Measurements from ENCODE around the gene CRY1.

DNA sequence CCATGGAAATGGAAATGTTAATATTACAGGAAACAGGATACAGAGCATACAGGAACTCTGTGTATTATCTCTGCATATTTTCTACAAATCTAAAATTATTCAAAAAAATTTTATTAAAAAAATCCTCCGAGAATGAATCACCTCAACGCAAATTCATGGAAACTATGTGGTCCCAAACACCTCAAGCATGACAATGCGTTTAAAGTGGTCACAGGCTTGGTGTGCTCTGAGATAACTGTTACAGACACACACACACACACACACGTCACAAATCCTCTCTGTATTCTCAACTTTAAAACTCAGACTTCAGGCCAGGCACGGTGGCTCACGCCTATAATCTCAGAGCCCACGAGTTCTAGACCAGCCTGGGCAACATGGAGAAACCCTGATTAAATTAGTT, 61.1 kb downstream of the CRY1 start:
- TF ChIP-seq KAT7 (CRISPR knock-in tag; IDR thresholded peaks at IDR 0.05; ENCODE audit: borderline replicate concordance), result no peak
- TF ChIP-seq, protein P1, sequence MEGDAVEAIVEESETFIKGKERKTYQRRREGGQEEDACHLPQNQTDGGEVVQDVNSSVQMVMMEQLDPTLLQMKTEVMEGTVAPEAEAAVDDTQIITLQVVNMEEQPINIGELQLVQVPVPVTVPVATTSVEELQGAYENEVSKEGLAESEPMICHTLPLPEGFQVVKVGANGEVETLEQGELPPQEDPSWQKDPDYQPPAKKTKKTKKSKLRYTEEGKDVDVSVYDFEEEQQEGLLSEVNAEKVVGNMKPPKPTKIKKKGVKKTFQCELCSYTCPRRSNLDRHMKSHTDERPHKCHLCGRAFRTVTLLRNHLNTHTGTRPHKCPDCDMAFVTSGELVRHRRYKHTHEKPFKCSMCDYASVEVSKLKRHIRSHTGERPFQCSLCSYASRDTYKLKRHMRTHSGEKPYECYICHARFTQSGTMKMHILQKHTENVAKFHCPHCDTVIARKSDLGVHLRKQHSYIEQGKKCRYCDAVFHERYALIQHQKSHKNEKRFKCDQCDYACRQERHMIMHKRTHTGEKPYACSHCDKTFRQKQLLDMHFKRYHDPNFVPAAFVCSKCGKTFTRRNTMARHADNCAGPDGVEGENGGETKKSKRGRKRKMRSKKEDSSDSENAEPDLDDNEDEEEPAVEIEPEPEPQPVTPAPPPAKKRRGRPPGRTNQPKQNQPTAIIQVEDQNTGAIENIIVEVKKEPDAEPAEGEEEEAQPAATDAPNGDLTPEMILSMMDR (IDR thresholded peaks at IDR 0.05), result no peak
- TF ChIP-seq ELF4 (CRISPR knock-in tag; IDR thresholded peaks at IDR 0.05; ENCODE audit: low read depth), result no peak
- TF ChIP-seq, protein P2, sequence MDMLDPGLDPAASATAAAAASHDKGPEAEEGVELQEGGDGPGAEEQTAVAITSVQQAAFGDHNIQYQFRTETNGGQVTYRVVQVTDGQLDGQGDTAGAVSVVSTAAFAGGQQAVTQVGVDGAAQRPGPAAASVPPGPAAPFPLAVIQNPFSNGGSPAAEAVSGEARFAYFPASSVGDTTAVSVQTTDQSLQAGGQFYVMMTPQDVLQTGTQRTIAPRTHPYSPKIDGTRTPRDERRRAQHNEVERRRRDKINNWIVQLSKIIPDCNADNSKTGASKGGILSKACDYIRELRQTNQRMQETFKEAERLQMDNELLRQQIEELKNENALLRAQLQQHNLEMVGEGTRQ (CRISPR knock-in tag; IDR thresholded peaks at IDR 0.05), result no peak
- TF ChIP-seq, protein P3, sequence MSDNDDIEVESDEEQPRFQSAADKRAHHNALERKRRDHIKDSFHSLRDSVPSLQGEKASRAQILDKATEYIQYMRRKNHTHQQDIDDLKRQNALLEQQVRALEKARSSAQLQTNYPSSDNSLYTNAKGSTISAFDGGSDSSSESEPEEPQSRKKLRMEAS (CRISPR knock-in tag; IDR thresholded peaks at IDR 0.05), result no peak
- TF ChIP-seq ZNF232 (CRISPR knock-in tag; IDR thresholded peaks at IDR 0.05), result no peak
- TF ChIP-seq ETV6 (CRISPR knock-in tag; IDR thresholded peaks at IDR 0.05), result no peak
- TF ChIP-seq ZNF423 (CRISPR knock-in tag; IDR thresholded peaks at IDR 0.05), result no peak
- TF ChIP-seq ZNF138 (CRISPR knock-in tag; conservative IDR thresholded peaks at IDR 0.05), result no peak
- TF ChIP-seq ZBTB21 (CRISPR knock-in tag; IDR thresholded peaks at IDR 0.05; ENCODE audit: borderline replicate concordance), result no peak
- no peak for TF ChIP-seq SP1 (CRISPR knock-in tag; conservative IDR thresholded peaks at IDR 0.05)

Measured in WTC11 (cell line).